Neural progenitor cell (in vitro differentiated cells): ENCODE data around the gene SH3BP5. TPM values are rescaled to one million over a fixed set of nuclear protein-coding genes. Genes with fewer than 3 reads are reported as not detected.

ENCODE experiments used
- DNase-seq: peaks from one replicate; pipeline ENCODE4 v3.0.0-alpha.2; 2016; ENCODE audit warnings: low spot score
- H2AFZ ChIP-seq: fragments of 200-600 bp; sonication (generic); replicated peaks from 2 replicates; pipeline ENCODE4 v1.6.1; 2016; ENCODE audit warnings: antibody characterized with exemption
- H3F3A ChIP-seq: fragments of 200-600 bp; sonication (generic); 2 replicates; pipeline ENCODE4 v1.6.1; 2016; ENCODE audit warnings: antibody characterized with exemption, low read depth
- H3K27ac ChIP-seq: fragments of 200-600 bp; sonication (generic); 2 replicates; pipeline ENCODE4 v1.5.1; 2016; ENCODE audit warnings: mild to moderate bottlenecking
- H3K27me3 ChIP-seq: fragments of 200-600 bp; sonication (generic); 2 replicates; pipeline ENCODE4 v1.6.1; 2016; ENCODE audit warnings: mild to moderate bottlenecking, moderate library complexity
- H3K36me3 ChIP-seq: fragments of 200-600 bp; sonication (generic); 2 replicates; pipeline ENCODE4 v1.5.1; 2016
- H3K4me1 ChIP-seq: fragments of 200-600 bp; sonication (generic); 2 replicates; pipeline ENCODE4 v1.6.1; 2016; ENCODE audit warnings: mixed run types
- H3K4me2 ChIP-seq: fragments of 200-600 bp; sonication (generic); 2 replicates; pipeline ENCODE4 v1.6.1; 2016
- H3K4me3 ChIP-seq: fragments of 200-600 bp; sonication (generic); 2 replicates; pipeline ENCODE4 v1.5.1; 2016
- H3K79me2 ChIP-seq: fragments of 200-600 bp; sonication (generic); 2 replicates; pipeline ENCODE4 v1.6.1; 2016; ENCODE audit warnings: low read depth
- H3K9ac ChIP-seq: fragments of 200-600 bp; sonication (generic); 2 replicates; pipeline ENCODE4 v1.6.1; 2016
- H3K9me3 ChIP-seq: fragments of 200-600 bp; sonication (generic); 2 replicates; pipeline ENCODE4 v1.5.1; 2016; ENCODE audit warnings: low read depth
- H4K20me1 ChIP-seq: fragments of 200-600 bp; sonication (generic); 2 replicates; pipeline ENCODE4 v1.6.1; 2016; ENCODE audit warnings: low read depth
- H3K27ac Mint-ChIP-seq: 3 replicates; pipeline ENCODE4 v1.8.0; 2021; ENCODE audit warnings: mixed read lengths
- H3K27me3 Mint-ChIP-seq: 2 replicates; pipeline ENCODE4 v1.8.0; 2022; ENCODE audit warnings: low read depth, mild to moderate bottlenecking, inconsistent platforms, moderate library complexity, mixed read lengths; ENCODE audit not compliant: insufficient read depth
- H3K36me3 Mint-ChIP-seq: 3 replicates; pipeline ENCODE4 v1.8.0; 2021; ENCODE audit warnings: mixed read lengths
- H3K4me1 Mint-ChIP-seq: 3 replicates; pipeline ENCODE4 v1.8.0; 2021; ENCODE audit warnings: mixed read lengths
- H3K4me3 Mint-ChIP-seq: 3 replicates; pipeline ENCODE4 v1.8.0; 2021; ENCODE audit warnings: mild to moderate bottlenecking, moderate library complexity, mixed read lengths
- H3K9me3 Mint-ChIP-seq: 3 replicates; pipeline ENCODE4 v1.8.0; 2020; ENCODE audit warnings: mixed read lengths
- EZH2 ChIP-seq: fragments of 200-600 bp; sonication (generic); IDR thresholded peaks from 2 replicates; pipeline ENCODE4 v1.6.1; 2017; ENCODE audit warnings: antibody characterized with exemption, mild to moderate bottlenecking, moderate library complexity
- EZH2phosphoT487 ChIP-seq: fragments of 200-600 bp; sonication (generic); IDR thresholded peaks from 2 replicates; pipeline ENCODE4 v1.6.1; 2017; ENCODE audit warnings: antibody characterized with exemption
- total RNA-seq: library from RNA; depleted of rRNA; stranded (reverse); fragments of >200 nt; gene quantifications from 2 replicates; pipeline ENCODE4 v1.2.3, GENCODE V29; 2015; ENCODE audit warnings: low replicate concordance
- TF ChIP-seq, protein P1 (sequence below): fragments of 200-600 bp; sonication (generic); IDR thresholded peaks from 2 replicates; pipeline ENCODE4 v1.5.1; 2017; ENCODE audit warnings: antibody characterized with exemption, mild to moderate bottlenecking

Gene SH3BP5
- total RNA-seq, 1 donor from 2014 or later = 11.2 TPM

DNA sequence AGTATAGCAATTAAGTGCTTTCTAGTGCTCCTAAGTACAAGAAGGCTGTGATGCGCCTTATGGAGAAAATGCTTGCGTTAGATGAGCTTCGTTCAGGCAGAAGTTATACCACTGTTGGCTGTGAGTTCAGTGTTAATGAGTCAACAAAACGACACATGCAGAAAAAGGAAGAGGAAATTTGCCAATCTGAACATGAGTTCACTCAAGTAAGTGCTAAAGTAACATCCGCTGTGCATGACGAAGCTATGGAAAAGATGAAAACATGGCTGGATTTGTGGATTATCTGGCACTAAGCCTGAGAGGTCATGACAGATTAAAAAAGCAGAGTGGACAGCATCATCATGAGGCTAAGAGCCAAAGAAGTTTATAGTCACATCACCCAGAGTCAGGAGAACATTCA, 36.9 kb downstream of the SH3BP5 start:
- Mint-ChIP-seq H3K27me3 (no peaks in the 10 kb centered on the region), H3K9me3 (no peaks in the 10 kb centered on the region), H3K4me3 (no peak overlapping the region), H3K4me1 (peaks cover 10% of the 10 kb centered on the region), H3K27ac (no peak overlapping the region), H3K36me3 (peaks cover 1% of the 10 kb centered on the region)
- H3F3A ChIP-seq = no peaks in the 10 kb centered on the region
- H3K9ac ChIP-seq = no peak overlapping the region
- H3K27ac ChIP-seq = no peak overlapping the region
- no peaks in the 10 kb centered on the region for H3K9me3 ChIP-seq
- no peaks in the 10 kb centered on the region for H4K20me1 ChIP-seq
- H3K4me1 ChIP-seq = no peaks in the 10 kb centered on the region
- no peak overlapping the region for H3K4me2 ChIP-seq
- H2AFZ ChIP-seq = no peak overlapping the region
- no peak overlapping the region for H3K4me3 ChIP-seq
- no peak for TF ChIP-seq EZH2
- TF ChIP-seq, protein P1, sequence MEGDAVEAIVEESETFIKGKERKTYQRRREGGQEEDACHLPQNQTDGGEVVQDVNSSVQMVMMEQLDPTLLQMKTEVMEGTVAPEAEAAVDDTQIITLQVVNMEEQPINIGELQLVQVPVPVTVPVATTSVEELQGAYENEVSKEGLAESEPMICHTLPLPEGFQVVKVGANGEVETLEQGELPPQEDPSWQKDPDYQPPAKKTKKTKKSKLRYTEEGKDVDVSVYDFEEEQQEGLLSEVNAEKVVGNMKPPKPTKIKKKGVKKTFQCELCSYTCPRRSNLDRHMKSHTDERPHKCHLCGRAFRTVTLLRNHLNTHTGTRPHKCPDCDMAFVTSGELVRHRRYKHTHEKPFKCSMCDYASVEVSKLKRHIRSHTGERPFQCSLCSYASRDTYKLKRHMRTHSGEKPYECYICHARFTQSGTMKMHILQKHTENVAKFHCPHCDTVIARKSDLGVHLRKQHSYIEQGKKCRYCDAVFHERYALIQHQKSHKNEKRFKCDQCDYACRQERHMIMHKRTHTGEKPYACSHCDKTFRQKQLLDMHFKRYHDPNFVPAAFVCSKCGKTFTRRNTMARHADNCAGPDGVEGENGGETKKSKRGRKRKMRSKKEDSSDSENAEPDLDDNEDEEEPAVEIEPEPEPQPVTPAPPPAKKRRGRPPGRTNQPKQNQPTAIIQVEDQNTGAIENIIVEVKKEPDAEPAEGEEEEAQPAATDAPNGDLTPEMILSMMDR = no peak
- no peak for TF ChIP-seq EZH2phosphoT487
- no peak for DNase-seq
- H3K36me3 ChIP-seq = no peaks in the 10 kb centered on the region
- no peaks in the 10 kb centered on the region for H3K27me3 ChIP-seq
- H3K79me2 ChIP-seq = no peaks in the 10 kb centered on the region

DNA sequence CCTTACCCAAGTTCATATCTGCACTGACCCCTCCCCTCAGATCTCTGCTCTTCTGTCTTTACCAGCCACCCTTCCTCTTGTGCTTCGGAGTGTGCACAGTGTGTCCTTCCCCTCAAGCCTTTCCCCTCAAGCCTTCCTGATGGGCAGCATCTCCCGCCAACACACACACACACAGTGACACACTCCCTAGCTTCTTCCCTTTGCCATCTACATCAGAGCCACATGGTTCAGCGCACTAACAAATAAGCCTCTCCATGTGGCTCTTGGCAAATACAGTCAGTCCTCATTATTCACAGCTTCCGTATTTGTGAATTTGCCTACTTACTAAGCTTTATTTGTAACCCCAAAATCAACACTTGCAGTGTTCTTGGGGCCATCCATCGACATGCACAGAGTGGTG, 37.5 kb downstream of the SH3BP5 start:
- DNase-seq = no peak

GRCh38 chr3:15292765-15293522, 39.4 kb downstream of the SH3BP5 start:
- Histone ChIP-seq H3K79me2 (no peaks in the 10 kb centered on the region), H3K9me3 (no peaks in the 10 kb centered on the region), H2AFZ (no peak overlapping the region), H3K9ac (no peak overlapping the region), H3K4me1 (no peaks in the 10 kb centered on the region), H3K27ac (no peak overlapping the region), H3F3A (no peaks in the 10 kb centered on the region), H3K36me3 (no peaks in the 10 kb centered on the region), H3K4me3 (no peak overlapping the region), H3K4me2 (no peak overlapping the region), H3K27me3 (no peaks in the 10 kb centered on the region), H4K20me1 (no peaks in the 10 kb centered on the region)
- H3K4me1 Mint-ChIP-seq = peaks cover 10% of the 10 kb centered on the region
- H3K27ac Mint-ChIP-seq = no peak overlapping the region
- no peak for DNase-seq
- H3K4me3 Mint-ChIP-seq = no peak overlapping the region
- H3K9me3 Mint-ChIP-seq = no peaks in the 10 kb centered on the region
- TF ChIP-seq, protein P1 = no peak
- TF ChIP-seq EZH2phosphoT487 (no peak), EZH2 (no peak)
- peaks cover 2% of the 10 kb centered on the region for H3K27me3 Mint-ChIP-seq
- peaks cover 1% of the 10 kb centered on the region for H3K36me3 Mint-ChIP-seq

More for the DNA sequence above, 37.5 kb downstream of the SH3BP5 start:
- no peaks in the 10 kb centered on the region for H3K36me3 ChIP-seq
- H3K79me2 ChIP-seq = no peaks in the 10 kb centered on the region
- H3K9me3 ChIP-seq = no peaks in the 10 kb centered on the region
- Mint-ChIP-seq H3K9me3 (no peaks in the 10 kb centered on the region), H3K4me1 (peaks cover 10% of the 10 kb centered on the region), H3K27ac (no peak overlapping the region), H3K36me3 (peaks cover 1% of the 10 kb centered on the region), H3K4me3 (no peak overlapping the region), H3K27me3 (no peaks in the 10 kb centered on the region)
- TF ChIP-seq, protein P1 = no peak
- no peak for TF ChIP-seq EZH2
- no peaks in the 10 kb centered on the region for H3K27me3 ChIP-seq
- no peak overlapping the region for H3K4me3 ChIP-seq
- no peaks in the 10 kb centered on the region for H3K4me1 ChIP-seq
- H3K9ac ChIP-seq = no peak overlapping the region
- no peak overlapping the region for H3K4me2 ChIP-seq
- no peaks in the 10 kb centered on the region for H3F3A ChIP-seq
- no peaks in the 10 kb centered on the region for H4K20me1 ChIP-seq
- H3K27ac ChIP-seq = no peak overlapping the region
- H2AFZ ChIP-seq = no peak overlapping the region
